WI38 (cell line): ENCODE measurements around the gene MVK.

Experiments
- H3K4me3 ChIP-seq: 2 replicates; pipeline ENCODE4 v1.5.1; 2011; ENCODE audit warnings: low read depth, mild to moderate bottlenecking, control low read depth, low read length
- TF ChIP-seq, protein P1 (sequence below): IDR thresholded peaks from 2 replicates; pipeline ENCODE4 v1.5.1; 2012; ENCODE audit warnings: low read depth, mild to moderate bottlenecking, control low read depth, low read length

MVK gene

DNA sequence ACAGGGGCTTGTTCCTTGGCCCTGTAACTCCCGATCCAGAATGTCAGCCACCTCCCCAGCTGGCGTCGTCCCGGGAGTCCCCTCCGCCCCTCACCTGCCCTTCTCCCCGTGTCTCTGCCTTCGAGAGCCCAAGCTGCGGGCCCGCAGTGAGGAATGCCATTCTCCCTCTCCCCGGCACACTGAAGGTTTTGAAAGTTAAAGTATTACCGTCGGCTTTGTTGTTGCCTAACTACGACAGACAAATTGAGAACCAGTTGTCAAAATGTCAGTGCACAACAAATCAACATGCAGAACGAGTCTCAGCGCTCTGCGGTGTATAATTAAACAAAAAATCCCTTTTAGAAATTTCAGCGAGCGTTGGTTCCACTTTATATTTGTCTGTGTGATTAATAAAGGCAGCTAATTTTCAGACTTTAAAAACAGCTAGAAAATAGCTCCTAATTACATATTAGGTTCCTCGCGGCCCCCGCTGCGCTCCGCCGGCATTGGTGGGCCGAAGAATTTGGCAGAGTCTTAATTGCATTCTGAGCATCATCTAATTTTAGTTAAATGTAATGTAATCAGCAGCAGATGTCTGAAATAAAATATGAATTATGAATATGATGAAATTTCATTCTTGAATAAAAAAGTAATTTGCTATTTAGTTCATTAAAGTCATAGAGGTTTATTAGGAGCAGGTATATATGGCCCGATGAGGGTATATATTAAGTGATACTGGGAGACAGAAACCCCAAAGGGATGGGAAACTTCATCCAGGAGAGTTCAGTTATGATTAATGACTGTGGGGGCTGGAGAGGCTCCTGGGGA is 40.3 kb downstream of the MVK start:
- TF ChIP-seq, protein P1, sequence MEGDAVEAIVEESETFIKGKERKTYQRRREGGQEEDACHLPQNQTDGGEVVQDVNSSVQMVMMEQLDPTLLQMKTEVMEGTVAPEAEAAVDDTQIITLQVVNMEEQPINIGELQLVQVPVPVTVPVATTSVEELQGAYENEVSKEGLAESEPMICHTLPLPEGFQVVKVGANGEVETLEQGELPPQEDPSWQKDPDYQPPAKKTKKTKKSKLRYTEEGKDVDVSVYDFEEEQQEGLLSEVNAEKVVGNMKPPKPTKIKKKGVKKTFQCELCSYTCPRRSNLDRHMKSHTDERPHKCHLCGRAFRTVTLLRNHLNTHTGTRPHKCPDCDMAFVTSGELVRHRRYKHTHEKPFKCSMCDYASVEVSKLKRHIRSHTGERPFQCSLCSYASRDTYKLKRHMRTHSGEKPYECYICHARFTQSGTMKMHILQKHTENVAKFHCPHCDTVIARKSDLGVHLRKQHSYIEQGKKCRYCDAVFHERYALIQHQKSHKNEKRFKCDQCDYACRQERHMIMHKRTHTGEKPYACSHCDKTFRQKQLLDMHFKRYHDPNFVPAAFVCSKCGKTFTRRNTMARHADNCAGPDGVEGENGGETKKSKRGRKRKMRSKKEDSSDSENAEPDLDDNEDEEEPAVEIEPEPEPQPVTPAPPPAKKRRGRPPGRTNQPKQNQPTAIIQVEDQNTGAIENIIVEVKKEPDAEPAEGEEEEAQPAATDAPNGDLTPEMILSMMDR, result no peak
- no peak overlapping the region for H3K4me3 ChIP-seq

DNA sequence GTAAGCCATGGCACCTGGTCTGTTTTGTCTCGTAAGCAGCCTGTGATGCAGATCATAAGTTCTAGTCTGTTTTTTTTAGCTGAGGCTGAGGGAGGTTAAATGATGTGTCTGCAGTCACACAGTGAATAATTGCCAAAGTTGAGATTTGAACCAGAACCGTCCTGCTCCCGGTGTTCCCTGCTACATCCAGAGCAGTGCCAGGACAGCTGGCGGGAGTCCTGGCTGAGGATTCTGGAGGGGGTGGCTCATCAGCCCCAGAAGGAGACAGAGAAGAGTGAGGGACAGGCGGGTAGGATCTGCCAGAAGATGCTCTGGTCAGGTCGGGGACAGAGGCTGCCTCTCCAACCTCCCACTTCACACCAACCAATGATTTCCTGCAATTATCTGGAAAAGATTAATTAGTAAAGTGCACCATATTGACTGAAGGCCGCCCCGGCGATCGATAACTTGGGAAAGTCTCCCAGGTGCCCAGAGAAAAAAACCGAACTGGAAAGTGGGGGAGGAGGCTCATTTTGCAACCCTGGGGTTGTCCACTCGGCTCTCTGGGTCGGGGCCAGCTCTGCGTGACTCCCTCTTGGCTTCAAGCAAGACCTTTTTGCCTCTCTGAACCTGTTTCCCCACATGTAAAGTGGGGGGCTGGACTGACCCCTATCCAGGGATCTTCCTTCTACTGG is 42.1 kb downstream of the MVK start:
- TF ChIP-seq, protein P1, result no peak
- H3K4me3 ChIP-seq, result no peak overlapping the region

DNA sequence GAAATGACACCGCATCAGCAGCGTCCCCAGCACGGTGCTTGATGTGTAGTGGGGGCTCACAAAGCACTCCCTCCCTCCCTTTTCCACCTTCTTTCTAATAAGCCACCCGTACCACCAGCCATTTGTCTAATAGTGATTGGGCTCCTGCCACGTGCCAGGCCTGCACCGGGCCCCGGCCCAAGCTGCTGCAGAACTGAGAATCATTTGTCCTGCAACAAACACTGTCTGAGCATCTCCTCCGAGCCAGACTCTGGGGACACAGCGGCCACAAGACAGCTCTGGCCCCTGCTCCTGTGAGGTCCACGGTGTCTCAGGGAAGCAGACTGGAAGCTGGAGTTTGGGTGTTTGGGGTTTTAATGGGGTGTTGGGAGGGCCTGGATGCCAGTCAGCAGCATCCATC is 43.9 kb downstream of the MVK start:
- H3K4me3 ChIP-seq, result no peak overlapping the region

DNA sequence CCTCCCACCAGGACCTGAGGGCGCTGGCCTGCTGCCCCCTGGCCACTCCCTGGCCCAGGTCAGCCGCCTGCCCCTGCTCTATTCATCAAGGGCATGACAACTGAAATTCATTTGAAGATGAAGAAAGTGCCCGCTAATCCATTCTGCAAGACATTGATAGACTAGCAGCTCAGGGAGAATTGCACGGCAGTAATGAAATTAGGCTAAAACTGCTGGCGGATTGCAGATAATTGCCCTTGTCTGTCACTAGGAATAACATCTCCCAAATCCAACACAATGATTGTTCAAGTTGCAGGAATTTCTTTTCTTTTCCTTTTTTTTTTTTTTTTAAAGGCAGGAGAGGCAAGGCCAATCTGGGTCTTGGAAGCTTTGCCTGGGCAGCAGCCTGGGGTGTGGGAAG is 44.5 kb downstream of the MVK start:
- H3K4me3 ChIP-seq, result no peak overlapping the region
- TF ChIP-seq, protein P1, result no peak

More for the DNA sequence above, 43.9 kb downstream of the MVK start:
- TF ChIP-seq, protein P1, result no peak

DNA sequence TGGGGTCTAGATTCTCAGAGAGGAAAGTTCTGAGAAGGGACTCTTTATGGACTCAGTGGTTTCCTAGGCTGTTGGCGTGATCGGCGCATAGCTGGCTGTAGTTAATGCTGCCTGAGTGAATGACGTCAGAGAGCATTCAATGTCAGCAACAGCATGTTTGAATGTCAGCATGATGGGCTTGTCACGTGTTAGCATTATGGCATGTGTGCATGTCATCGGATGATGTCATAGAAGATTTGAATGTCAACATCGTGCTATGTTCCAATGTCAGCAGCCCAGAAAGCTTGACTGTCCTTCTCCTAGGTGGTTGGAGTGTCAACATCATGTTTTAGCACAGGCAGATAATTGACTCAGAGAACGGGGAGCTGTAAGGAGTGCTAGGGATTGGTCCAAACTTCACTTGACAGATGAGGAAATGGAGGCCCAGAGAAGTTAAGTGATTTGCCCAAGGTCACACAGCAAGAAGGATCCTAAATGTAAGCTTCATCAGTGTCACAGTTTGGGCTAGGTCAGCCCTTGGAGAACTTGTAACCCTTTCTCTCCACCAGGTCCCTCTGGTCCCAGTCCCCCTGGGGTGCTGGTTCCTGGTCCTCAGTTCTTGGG is 45.5 kb downstream of the MVK start:
- no peak overlapping the region for H3K4me3 ChIP-seq
- TF ChIP-seq, protein P1, result no peak

DNA sequence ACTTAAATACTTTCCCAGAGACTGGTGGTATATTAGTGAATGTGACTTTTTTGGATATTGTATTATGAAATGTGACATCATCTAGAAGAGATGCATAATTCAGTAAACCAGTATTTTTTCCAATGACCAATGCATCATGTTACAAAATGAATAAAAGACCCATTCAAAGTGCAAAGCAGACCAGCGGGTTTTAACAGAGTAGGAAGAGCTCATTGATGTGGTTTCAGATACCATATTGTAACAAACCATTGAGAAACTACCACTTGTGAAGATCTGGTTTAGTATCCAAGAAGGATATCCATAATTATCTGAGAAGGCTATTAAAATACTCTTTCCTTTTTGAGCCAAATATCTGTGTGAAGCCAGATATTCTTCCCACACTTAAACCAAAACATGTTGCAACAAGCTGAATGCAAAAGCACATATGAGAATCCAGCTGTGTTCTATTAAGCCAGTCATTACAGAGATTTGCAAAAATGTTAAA is 47.7 kb downstream of the MVK start:
- H3K4me3 ChIP-seq, result no peak overlapping the region

More for the DNA sequence above, 47.7 kb downstream of the MVK start:
- TF ChIP-seq, protein P1, result no peak
